Measurements from ENCODE around the gene PI16. TPM values are rescaled to one million over a fixed set of nuclear protein-coding genes. Genes with fewer than 3 reads are reported as not detected.

PI16 gene
- total RNA-seq, 1 donor from 2014 or later = not detected

DNA sequence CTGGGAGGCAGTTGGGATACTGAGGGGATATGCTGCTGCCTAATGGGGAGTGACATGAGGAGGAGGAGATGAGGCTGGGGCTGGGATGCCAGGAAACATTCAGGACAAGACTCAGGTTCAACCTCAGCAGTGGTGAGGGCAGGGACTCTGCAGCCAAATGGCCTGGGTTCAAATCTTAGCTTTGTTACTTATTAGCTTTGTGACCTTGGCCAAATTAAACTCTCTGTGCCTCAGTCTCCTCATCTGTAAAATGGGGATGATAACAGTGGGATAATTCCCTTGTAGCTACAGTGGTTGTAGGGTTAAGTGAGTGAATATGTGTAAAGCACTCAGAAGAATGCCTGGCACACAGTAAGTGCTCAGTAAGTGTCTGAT, 1.9 kb downstream of the PI16 start:
- DNase-seq (ENCODE audit: low read depth) = no peak

- DNase-seq (ENCODE audit: low read depth) = no peak
These were observed 3.3 kb downstream of the PI16 start for GRCh38 chr6:36957773-36958271.

DNA sequence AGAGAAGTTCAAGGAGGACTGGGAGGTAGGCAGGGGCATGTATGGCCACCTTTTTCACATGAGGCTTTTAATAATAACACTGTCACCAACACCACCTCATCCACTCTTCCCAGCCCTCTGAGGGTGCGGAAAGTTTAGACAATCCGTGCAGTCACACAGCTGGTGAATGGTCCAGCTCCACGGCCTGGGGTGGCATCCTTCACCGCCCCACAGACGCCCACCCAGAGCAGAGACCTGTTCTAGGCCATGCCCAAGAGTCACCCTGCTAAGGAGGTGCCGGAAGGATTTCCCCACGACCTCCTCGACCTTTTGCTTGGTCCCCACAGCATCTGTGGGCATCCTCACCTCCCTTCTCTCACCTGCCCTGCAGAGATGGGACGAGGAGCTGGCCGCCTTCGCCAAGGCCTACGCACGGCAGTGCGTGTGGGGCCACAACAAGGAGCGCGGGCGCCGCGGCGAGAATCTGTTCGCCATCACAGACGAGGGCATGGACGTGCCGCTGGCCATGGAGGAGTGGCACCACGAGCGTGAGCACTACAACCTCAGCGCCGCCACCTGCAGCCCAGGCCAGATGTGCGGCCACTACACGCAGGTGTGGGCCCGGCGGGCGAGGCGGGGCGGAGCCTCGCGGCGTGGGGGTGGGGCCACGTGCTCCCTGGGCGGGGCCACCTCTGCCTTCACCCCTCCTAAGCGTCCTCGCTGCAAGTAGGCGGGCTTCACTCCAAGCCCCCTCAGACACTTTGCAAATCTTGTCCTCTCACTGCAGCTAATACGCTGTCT, 4.4 kb downstream of the PI16 start:
- DNase-seq (ENCODE audit: low read depth) = no peak

DNA sequence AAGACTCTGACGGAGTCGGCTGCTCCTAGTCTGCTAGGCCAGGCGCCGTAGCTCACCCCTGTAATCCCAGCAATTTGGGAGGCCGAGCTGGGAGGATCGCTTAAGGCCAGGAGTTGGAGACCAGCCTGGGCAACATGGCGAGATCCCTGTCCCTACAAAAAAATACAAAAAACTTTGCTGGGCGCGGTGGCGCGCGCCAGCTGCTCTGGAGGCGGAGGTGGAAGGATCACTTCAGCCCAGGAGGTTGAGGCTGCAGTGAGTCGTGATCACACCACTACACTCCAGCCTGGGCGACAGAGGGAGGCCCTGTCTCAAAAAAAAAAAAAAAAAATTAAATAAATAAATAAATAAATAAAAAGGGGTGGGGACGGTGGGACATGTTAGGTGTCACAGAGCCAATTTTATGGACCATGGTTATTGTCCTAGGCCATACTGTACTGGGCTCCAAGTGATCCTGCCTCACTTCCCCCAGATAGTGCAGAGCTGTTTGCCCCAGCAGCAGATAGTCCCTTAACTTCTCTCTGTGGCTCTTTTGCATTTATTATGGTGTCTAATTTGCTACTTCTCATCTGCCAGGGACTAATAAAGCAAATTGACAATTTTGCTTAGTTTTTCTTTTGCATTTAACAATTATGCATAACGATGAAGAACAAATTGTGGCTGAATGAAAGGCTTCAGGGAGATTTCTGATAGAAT, 5.2 kb downstream of the PI16 start:
- DNase-seq (ENCODE audit: low read depth) = no peak

GRCh38 chr6:36961441-36962435, 7.2 kb downstream of the PI16 start:
- no peak for DNase-seq (ENCODE audit: low read depth)

- DNase-seq (ENCODE audit: low read depth) = no peak
These were observed 8.3 kb downstream of the PI16 start for GRCh38 chr6:36962874-36963273.

- peak; percentile 41 for DNase-seq (ENCODE audit: low read depth)
These were observed 9.1 kb downstream of the PI16 start for GRCh38 chr6:36963451-36964290.

GRCh38 chr6:36964349-36964748, 9.8 kb downstream of the PI16 start:
- no peak for DNase-seq (ENCODE audit: low read depth)

DNA sequence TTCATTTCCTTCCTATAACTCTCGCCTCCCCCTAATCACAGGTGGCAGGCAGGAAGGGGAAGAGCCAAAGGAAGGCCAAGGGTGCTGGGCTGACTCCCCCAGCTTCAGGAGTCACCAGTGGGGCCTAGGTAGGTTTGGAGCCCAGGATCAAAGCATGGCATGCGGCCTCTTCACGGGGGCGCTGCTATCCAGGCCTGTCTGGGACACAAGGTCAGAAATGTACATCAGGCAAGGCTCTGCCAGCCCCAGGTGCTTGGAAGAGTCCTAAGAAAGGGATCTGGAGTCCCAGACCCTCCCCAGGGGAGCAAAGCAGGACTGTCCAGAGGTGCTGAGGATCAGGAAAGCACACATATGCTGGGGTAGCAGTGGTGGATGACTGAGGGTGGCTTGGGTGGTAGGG, 10.4 kb downstream of the PI16 start:
- DNase-seq (ENCODE audit: low read depth) = no peak

DNA sequence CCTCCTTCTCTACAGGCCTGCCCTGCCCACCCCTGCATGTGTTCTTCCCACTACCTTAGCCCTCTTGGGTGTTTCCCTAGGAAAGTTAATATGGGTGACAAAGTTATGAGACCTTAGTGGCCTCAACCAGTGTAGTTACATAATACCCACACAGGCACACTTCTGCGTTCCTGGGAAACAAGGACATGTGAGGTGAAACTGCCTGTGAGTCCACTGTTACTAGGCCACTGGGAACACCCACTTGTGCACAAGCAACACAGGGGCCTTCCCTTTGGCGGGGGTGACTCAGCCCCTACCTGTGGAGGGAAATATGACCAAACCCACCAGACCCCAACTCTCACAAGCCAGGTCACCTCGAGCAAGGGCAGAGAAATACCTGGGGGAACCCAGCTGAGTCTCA, 12.8 kb downstream of the PI16 start:
- no peak for DNase-seq (ENCODE audit: low read depth)

GRCh38 chr6:36967757-36968156, 13.2 kb downstream of the PI16 start:
- DNase-seq (ENCODE audit: low read depth) = no peak

- DNase-seq (ENCODE audit: low read depth) = no peak
These were observed 13.9 kb downstream of the PI16 start for GRCh38 chr6:36968266-36968977.

- DNase-seq (ENCODE audit: low read depth) = no peak
These were observed 14.7 kb downstream of the PI16 start for GRCh38 chr6:36969240-36969691.

- peak; percentile 85 for DNase-seq (ENCODE audit: low read depth)
These were observed 15.7 kb downstream of the PI16 start for GRCh38 chr6:36969988-36970891.

- no peak for DNase-seq (ENCODE audit: low read depth)
These were observed 16.6 kb downstream of the PI16 start for GRCh38 chr6:36970892-36971842.

DNA sequence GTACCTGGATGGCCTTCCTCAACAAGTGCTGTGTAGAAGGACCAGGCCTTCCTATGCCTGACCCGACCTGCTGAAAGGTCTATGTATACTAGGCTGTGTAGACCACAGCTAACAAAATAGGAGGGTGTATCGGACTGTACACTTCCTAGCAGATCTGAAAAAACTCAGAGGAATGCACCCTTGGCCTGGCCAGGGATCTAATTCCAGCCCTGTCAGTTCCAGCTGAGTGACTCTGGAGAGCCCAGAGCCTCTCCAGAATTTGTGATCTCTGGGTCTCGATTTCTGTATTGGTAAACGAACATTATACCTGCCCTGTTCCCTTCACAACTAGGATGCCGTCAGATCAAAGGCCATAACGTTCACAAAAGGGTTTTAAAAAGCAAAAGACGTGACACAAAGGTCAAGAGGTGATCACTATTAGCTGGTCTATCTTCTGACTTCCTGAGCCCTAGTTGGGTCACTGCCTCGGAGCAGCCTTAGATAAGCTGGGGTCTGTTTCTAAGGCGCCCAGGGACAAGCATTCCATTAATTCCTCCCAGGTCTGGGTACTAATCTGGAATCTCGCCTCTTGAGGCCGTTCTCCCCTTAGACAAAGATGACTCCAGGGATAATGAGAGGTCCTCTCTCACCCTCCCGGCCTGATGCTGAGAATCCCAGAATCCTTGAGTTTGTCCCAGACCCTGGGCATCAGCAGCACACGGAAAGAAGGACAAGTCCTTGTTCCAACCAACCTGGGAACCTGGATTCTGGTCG, 17.6 kb downstream of the PI16 start:
- DNase-seq (ENCODE audit: low read depth) = no peak

- DNase-seq (ENCODE audit: low read depth) = no peak
These were observed 18.7 kb downstream of the PI16 start for GRCh38 chr6:36973190-36973589.
